WTC11 (cell line): ENCODE results near the gene NIP7. TPM values are rescaled to one million over a fixed set of nuclear protein-coding genes. Genes with fewer than 3 reads are reported as not detected.

Source experiments
- ATAC-seq: fragments of 200-7000 bp; cut with Tn5 transposase; 2 replicates; pipeline ENCODE4 v1.10.0; 2021; ENCODE audit warnings: mild to moderate bottlenecking, moderate library complexity
- CTCF ChIA-PET: fragments of 300-600 bp; sonication (Branson Sonifier 250); formaldehyde crosslinking; loops from one replicate; lab custom pipeline; 2021; ENCODE audit warnings: antibody characterized with exemption; lab: Charles Lee
- POLR2A ChIA-PET: fragments of 350-600 bp; sonication (Branson Sonifier 250); formaldehyde crosslinking; loops from one replicate; lab custom pipeline; 2021; ENCODE audit warnings: antibody characterized with exemption; lab: Charles Lee
- DNase-seq: peaks from one replicate; pipeline ENCODE4 v3.0.0; 2021; ENCODE audit warnings: low spot score
- H3K27ac Mint-ChIP-seq: 2 replicates; pipeline ENCODE4 v1.8.0; 2021; ENCODE audit warnings: mixed read lengths
- H3K27me3 Mint-ChIP-seq: 2 replicates; pipeline ENCODE4 v1.8.0; 2021; ENCODE audit warnings: low read depth, mild to moderate bottlenecking, moderate library complexity, mixed read lengths
- H3K36me3 Mint-ChIP-seq: 2 replicates; pipeline ENCODE4 v1.8.0; 2021; ENCODE audit warnings: mixed read lengths
- H3K4me1 Mint-ChIP-seq: 2 replicates; pipeline ENCODE4 v1.8.0; 2022; ENCODE audit warnings: mixed read lengths
- H3K4me3 Mint-ChIP-seq: 2 replicates; pipeline ENCODE4 v1.8.0; 2021; ENCODE audit warnings: mild to moderate bottlenecking, moderate library complexity, mixed read lengths
- H3K9me3 Mint-ChIP-seq: 2 replicates; pipeline ENCODE4 v1.8.0; 2021; ENCODE audit warnings: mixed read lengths
- ATF1 ChIP-seq: sonication (generic); formaldehyde crosslinking; IDR thresholded peaks from 2 replicates; pipeline ENCODE4 v1.8.1; 2023; ENCODE audit warnings: mild to moderate bottlenecking, moderate library complexity, missing genetic modification reagents
- CREB1 ChIP-seq: sonication (generic); formaldehyde crosslinking; IDR thresholded peaks from 2 replicates; pipeline ENCODE4 v1.8.0; 2023; ENCODE audit warnings: mild to moderate bottlenecking, missing genetic modification reagents
- ESRRA ChIP-seq: sonication (generic); formaldehyde crosslinking; IDR thresholded peaks from 2 replicates; pipeline ENCODE4 v1.8.1; 2022; ENCODE audit warnings: mild to moderate bottlenecking, missing genetic modification reagents, borderline replicate concordance
- NFYB ChIP-seq: sonication (generic); formaldehyde crosslinking; conservative IDR thresholded peaks from 2 replicates; pipeline ENCODE4 v1.8.0; 2022; ENCODE audit warnings: low read depth, missing genetic modification reagents
- PRRX2 ChIP-seq: fragments of 250-450 bp; sonication (Bioruptor Pico); IDR thresholded peaks from 2 replicates; pipeline ENCODE4 v1.8.0; 2021; ENCODE audit warnings: mild to moderate bottlenecking
- TEAD4 ChIP-seq: sonication (generic); formaldehyde crosslinking; IDR thresholded peaks from 2 replicates; pipeline ENCODE4 v1.8.0; 2022; ENCODE audit warnings: mild to moderate bottlenecking, missing genetic modification reagents
- TP53 ChIP-seq: sonication (generic); formaldehyde crosslinking; IDR thresholded peaks from 2 replicates; pipeline ENCODE4 v1.8.1; 2023; ENCODE audit warnings: mild to moderate bottlenecking, missing genetic modification reagents
- ZBTB21 ChIP-seq: sonication (generic); formaldehyde crosslinking; IDR thresholded peaks from 2 replicates; pipeline ENCODE4 v1.8.1; 2023; ENCODE audit warnings: mild to moderate bottlenecking, missing genetic modification reagents, borderline replicate concordance
- ZNF138 ChIP-seq: sonication (generic); formaldehyde crosslinking; conservative IDR thresholded peaks from 2 replicates; pipeline ENCODE4 v1.8.1; 2022; ENCODE audit warnings: mild to moderate bottlenecking, moderate library complexity, missing genetic modification reagents
- ZNF396 ChIP-seq: fragments of 250-450 bp; sonication (Bioruptor Pico); IDR thresholded peaks from 2 replicates; pipeline ENCODE4 v1.8.0; 2021; ENCODE audit warnings: mild to moderate bottlenecking, moderate library complexity, borderline replicate concordance
- ZNF423 ChIP-seq: fragments of 250-450 bp; sonication (Bioruptor Pico); IDR thresholded peaks from 2 replicates; pipeline ENCODE4 v2.1.2; 2022; ENCODE audit warnings: mild to moderate bottlenecking, moderate library complexity
- total RNA-seq: library from RNA; stranded (reverse); gene quantifications from 3 replicates; pipeline ENCODE4 v1.2.3, GENCODE V29; 2021
- TF ChIP-seq, protein P1 (sequence below): sonication (generic); formaldehyde crosslinking; IDR thresholded peaks from 2 replicates; pipeline ENCODE4 v1.8.1; 2022; ENCODE audit warnings: mild to moderate bottlenecking, missing genetic modification reagents, moderate library complexity, borderline replicate concordance
- TF ChIP-seq, protein P2 (sequence below): sonication (generic); formaldehyde crosslinking; IDR thresholded peaks from 2 replicates; pipeline ENCODE4 v1.8.0; 2023; ENCODE audit warnings: missing genetic modification reagents, mild to moderate bottlenecking, borderline replicate concordance
- TF ChIP-seq, protein P3 (sequence below): sonication (generic); formaldehyde crosslinking; IDR thresholded peaks from 2 replicates; pipeline ENCODE4 v1.8.1; 2022; ENCODE audit warnings: mild to moderate bottlenecking, moderate library complexity, missing genetic modification reagents
- TF ChIP-seq, protein P4 (sequence below): sonication (generic); formaldehyde crosslinking; IDR thresholded peaks from 2 replicates; pipeline ENCODE4 v1.8.1; 2022; ENCODE audit warnings: low read depth, missing genetic modification reagents, borderline replicate concordance
- TF ChIP-seq, protein P5 (sequence below): sonication (generic); formaldehyde crosslinking; IDR thresholded peaks from 2 replicates; pipeline ENCODE4 v1.8.1; 2023; ENCODE audit warnings: mild to moderate bottlenecking, moderate library complexity, missing genetic modification reagents
- TF ChIP-seq, protein P6 (sequence below): sonication (generic); formaldehyde crosslinking; IDR thresholded peaks from 2 replicates; pipeline ENCODE4 v1.8.1; 2023; ENCODE audit warnings: mild to moderate bottlenecking, missing genetic modification reagents
- TF ChIP-seq, protein P7 (sequence below): sonication (generic); formaldehyde crosslinking; IDR thresholded peaks from 2 replicates; pipeline ENCODE4 v1.8.1; 2023; ENCODE audit warnings: mild to moderate bottlenecking, missing genetic modification reagents, borderline replicate concordance
- TF ChIP-seq, protein P8 (sequence below): fragments of 250-450 bp; sonication (Bioruptor Pico); IDR thresholded peaks from 2 replicates; pipeline ENCODE4 v1.8.0; 2021; ENCODE audit warnings: mild to moderate bottlenecking

The NIP7 gene
- total RNA-seq, 1 experiment from 2014 or later = 43.7 TPM

DNA sequence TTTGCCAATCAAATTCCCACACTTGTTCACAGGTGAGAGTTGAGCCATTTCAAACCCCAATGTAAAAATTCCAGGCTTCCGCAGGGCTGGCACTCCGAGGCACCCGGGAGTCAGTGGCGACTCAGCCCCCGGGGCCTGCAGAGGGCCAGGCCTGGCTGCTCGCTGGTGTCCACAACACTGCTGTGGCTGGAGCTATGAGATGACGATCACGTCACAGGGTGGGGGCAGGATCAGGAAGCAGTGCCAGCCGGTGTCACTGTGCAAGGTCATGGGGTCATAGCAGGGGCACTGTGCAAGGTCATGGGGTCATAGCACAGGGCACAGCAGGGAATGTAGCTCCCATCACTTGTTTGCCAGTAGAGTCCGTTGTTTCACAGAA is 20.7 kb upstream of the NIP7 start:
- TF ChIP-seq PRRX2 (CRISPR knock-in tag) (no peak), CREB1 (CRISPR knock-in tag) (no peak), ZNF396 (CRISPR knock-in tag) (no peak)
- TF ChIP-seq, protein P1, sequence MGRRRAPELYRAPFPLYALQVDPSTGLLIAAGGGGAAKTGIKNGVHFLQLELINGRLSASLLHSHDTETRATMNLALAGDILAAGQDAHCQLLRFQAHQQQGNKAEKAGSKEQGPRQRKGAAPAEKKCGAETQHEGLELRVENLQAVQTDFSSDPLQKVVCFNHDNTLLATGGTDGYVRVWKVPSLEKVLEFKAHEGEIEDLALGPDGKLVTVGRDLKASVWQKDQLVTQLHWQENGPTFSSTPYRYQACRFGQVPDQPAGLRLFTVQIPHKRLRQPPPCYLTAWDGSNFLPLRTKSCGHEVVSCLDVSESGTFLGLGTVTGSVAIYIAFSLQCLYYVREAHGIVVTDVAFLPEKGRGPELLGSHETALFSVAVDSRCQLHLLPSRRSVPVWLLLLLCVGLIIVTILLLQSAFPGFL (CRISPR knock-in tag) = no peak
- TF ChIP-seq, protein P2, sequence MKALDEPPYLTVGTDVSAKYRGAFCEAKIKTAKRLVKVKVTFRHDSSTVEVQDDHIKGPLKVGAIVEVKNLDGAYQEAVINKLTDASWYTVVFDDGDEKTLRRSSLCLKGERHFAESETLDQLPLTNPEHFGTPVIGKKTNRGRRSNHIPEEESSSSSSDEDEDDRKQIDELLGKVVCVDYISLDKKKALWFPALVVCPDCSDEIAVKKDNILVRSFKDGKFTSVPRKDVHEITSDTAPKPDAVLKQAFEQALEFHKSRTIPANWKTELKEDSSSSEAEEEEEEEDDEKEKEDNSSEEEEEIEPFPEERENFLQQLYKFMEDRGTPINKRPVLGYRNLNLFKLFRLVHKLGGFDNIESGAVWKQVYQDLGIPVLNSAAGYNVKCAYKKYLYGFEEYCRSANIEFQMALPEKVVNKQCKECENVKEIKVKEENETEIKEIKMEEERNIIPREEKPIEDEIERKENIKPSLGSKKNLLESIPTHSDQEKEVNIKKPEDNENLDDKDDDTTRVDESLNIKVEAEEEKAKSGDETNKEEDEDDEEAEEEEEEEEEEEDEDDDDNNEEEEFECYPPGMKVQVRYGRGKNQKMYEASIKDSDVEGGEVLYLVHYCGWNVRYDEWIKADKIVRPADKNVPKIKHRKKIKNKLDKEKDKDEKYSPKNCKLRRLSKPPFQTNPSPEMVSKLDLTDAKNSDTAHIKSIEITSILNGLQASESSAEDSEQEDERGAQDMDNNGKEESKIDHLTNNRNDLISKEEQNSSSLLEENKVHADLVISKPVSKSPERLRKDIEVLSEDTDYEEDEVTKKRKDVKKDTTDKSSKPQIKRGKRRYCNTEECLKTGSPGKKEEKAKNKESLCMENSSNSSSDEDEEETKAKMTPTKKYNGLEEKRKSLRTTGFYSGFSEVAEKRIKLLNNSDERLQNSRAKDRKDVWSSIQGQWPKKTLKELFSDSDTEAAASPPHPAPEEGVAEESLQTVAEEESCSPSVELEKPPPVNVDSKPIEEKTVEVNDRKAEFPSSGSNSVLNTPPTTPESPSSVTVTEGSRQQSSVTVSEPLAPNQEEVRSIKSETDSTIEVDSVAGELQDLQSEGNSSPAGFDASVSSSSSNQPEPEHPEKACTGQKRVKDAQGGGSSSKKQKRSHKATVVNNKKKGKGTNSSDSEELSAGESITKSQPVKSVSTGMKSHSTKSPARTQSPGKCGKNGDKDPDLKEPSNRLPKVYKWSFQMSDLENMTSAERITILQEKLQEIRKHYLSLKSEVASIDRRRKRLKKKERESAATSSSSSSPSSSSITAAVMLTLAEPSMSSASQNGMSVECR (CRISPR knock-in tag) = no peak
- TF ChIP-seq, protein P3, sequence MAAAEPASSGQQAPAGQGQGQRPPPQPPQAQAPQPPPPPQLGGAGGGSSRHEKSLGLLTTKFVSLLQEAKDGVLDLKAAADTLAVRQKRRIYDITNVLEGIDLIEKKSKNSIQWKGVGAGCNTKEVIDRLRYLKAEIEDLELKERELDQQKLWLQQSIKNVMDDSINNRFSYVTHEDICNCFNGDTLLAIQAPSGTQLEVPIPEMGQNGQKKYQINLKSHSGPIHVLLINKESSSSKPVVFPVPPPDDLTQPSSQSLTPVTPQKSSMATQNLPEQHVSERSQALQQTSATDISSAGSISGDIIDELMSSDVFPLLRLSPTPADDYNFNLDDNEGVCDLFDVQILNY (CRISPR knock-in tag) = no peak
- POLR2A ChIA-PET = interaction anchor here (0.7 kb wide), 1 partner anchor 27 kb away, joined by 3 read pairs; no protein-coding TSS in a partner anchor
- no peak overlapping the region for H3K27ac Mint-ChIP-seq
- CTCF ChIA-PET = no interaction called here
- no peak overlapping the region for H3K4me3 Mint-ChIP-seq
- no peak for ATAC-seq
- no peak for DNase-seq
- peaks cover 61% of the 10 kb centered on the region for H3K36me3 Mint-ChIP-seq
- H3K9me3 Mint-ChIP-seq = no peaks in the 10 kb centered on the region
- H3K27me3 Mint-ChIP-seq = no peaks in the 10 kb centered on the region
- no peaks in the 10 kb centered on the region for H3K4me1 Mint-ChIP-seq

DNA sequence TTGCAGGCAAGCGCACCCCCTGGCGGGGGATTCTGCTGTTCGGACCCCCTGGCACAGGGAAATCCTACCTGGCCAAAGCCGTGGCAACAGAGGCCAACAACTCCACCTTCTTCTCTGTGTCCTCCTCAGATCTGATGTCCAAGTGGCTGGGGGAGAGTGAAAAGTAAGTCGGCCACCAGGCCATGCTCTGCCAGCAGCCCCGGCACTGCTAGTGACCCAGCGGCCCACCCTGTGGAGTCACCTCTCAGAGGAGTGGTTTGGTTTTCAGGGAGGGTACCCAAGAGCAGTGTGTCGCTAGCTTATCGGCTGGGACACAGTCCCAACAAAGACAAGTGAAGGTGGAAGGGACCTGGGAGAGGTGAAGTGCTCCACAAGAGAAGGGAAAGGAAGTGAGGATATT is 20.2 kb upstream of the NIP7 start:
- no peak overlapping the region for H3K4me3 Mint-ChIP-seq
- H3K36me3 Mint-ChIP-seq = peaks cover 64% of the 10 kb centered on the region
- TF ChIP-seq, protein P4, sequence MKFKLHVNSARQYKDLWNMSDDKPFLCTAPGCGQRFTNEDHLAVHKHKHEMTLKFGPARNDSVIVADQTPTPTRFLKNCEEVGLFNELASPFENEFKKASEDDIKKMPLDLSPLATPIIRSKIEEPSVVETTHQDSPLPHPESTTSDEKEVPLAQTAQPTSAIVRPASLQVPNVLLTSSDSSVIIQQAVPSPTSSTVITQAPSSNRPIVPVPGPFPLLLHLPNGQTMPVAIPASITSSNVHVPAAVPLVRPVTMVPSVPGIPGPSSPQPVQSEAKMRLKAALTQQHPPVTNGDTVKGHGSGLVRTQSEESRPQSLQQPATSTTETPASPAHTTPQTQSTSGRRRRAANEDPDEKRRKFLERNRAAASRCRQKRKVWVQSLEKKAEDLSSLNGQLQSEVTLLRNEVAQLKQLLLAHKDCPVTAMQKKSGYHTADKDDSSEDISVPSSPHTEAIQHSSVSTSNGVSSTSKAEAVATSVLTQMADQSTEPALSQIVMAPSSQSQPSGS = no peak
- TF ChIP-seq ESRRA (CRISPR knock-in tag) (no peak), NFYB (CRISPR knock-in tag) (no peak), ZNF423 (no peak), TEAD4 (CRISPR knock-in tag) (no peak), ATF1 (CRISPR knock-in tag) (no peak), TP53 (CRISPR knock-in tag) (no peak), ZNF138 (no peak), ZBTB21 (CRISPR knock-in tag) (no peak)
- TF ChIP-seq, protein P5, sequence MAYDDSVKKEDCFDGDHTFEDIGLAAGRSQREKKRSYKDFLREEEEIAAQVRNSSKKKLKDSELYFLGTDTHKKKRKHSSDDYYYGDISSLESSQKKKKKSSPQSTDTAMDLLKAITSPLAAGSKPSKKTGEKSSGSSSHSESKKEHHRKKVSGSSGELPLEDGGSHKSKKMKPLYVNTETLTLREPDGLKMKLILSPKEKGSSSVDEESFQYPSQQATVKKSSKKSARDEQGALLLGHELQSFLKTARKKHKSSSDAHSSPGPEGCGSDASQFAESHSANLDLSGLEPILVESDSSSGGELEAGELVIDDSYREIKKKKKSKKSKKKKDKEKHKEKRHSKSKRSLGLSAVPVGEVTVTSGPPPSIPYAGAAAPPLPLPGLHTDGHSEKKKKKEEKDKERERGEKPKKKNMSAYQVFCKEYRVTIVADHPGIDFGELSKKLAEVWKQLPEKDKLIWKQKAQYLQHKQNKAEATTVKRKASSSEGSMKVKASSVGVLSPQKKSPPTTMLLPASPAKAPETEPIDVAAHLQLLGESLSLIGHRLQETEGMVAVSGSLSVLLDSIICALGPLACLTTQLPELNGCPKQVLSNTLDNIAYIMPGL (CRISPR knock-in tag) = no peak
- TF ChIP-seq, protein P6, sequence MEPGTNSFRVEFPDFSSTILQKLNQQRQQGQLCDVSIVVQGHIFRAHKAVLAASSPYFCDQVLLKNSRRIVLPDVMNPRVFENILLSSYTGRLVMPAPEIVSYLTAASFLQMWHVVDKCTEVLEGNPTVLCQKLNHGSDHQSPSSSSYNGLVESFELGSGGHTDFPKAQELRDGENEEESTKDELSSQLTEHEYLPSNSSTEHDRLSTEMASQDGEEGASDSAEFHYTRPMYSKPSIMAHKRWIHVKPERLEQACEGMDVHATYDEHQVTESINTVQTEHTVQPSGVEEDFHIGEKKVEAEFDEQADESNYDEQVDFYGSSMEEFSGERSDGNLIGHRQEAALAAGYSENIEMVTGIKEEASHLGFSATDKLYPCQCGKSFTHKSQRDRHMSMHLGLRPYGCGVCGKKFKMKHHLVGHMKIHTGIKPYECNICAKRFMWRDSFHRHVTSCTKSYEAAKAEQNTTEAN (CRISPR knock-in tag) = no peak
- TF ChIP-seq, protein P7, sequence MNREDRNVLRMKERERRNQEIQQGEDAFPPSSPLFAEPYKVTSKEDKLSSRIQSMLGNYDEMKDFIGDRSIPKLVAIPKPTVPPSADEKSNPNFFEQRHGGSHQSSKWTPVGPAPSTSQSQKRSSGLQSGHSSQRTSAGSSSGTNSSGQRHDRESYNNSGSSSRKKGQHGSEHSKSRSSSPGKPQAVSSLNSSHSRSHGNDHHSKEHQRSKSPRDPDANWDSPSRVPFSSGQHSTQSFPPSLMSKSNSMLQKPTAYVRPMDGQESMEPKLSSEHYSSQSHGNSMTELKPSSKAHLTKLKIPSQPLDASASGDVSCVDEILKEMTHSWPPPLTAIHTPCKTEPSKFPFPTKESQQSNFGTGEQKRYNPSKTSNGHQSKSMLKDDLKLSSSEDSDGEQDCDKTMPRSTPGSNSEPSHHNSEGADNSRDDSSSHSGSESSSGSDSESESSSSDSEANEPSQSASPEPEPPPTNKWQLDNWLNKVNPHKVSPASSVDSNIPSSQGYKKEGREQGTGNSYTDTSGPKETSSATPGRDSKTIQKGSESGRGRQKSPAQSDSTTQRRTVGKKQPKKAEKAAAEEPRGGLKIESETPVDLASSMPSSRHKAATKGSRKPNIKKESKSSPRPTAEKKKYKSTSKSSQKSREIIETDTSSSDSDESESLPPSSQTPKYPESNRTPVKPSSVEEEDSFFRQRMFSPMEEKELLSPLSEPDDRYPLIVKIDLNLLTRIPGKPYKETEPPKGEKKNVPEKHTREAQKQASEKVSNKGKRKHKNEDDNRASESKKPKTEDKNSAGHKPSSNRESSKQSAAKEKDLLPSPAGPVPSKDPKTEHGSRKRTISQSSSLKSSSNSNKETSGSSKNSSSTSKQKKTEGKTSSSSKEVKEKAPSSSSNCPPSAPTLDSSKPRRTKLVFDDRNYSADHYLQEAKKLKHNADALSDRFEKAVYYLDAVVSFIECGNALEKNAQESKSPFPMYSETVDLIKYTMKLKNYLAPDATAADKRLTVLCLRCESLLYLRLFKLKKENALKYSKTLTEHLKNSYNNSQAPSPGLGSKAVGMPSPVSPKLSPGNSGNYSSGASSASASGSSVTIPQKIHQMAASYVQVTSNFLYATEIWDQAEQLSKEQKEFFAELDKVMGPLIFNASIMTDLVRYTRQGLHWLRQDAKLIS (CRISPR knock-in tag) = no peak
- TF ChIP-seq, protein P8, sequence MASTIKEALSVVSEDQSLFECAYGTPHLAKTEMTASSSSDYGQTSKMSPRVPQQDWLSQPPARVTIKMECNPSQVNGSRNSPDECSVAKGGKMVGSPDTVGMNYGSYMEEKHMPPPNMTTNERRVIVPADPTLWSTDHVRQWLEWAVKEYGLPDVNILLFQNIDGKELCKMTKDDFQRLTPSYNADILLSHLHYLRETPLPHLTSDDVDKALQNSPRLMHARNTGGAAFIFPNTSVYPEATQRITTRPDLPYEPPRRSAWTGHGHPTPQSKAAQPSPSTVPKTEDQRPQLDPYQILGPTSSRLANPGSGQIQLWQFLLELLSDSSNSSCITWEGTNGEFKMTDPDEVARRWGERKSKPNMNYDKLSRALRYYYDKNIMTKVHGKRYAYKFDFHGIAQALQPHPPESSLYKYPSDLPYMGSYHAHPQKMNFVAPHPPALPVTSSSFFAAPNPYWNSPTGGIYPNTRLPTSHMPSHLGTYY (CRISPR knock-in tag) = no peak
- no peaks in the 10 kb centered on the region for H3K9me3 Mint-ChIP-seq
- H3K4me1 Mint-ChIP-seq = no peaks in the 10 kb centered on the region
- ChIA-PET POLR2A (no interaction called here), CTCF (no interaction called here)
- no peaks in the 10 kb centered on the region for H3K27me3 Mint-ChIP-seq
- peak overlapping the region; percentile 82; the same call in 1 of the 2 replicates for H3K27ac Mint-ChIP-seq
- ATAC-seq = no peak
- DNase-seq = no peak
